RPMI7951 (cell line): ENCODE results near the gene GIMAP4. TPM values are rescaled to one million over a fixed set of nuclear protein-coding genes. Genes with fewer than 3 reads are reported as not detected.
"Not testable (repeated sequence)": the region's sequence is repeated elsewhere in the genome, so short reads cannot be mapped to it uniquely, and the experiment has no call there.

Experiments
- DNase-seq: peaks from one replicate; pipeline ENCODE4 v3.0.0-alpha.2; 2012; ENCODE audit warnings: low read depth
- total RNA-seq: library from RNA; depleted of rRNA; stranded (reverse); fragments of >200 nt; shearing (Covaris generic); gene quantifications from 2 replicates; pipeline ENCODE4 v1.2.3, GENCODE V29; 2014; rRNA removed

Gene GIMAP4
- total RNA-seq: not detected in 2 replicates

DNA sequence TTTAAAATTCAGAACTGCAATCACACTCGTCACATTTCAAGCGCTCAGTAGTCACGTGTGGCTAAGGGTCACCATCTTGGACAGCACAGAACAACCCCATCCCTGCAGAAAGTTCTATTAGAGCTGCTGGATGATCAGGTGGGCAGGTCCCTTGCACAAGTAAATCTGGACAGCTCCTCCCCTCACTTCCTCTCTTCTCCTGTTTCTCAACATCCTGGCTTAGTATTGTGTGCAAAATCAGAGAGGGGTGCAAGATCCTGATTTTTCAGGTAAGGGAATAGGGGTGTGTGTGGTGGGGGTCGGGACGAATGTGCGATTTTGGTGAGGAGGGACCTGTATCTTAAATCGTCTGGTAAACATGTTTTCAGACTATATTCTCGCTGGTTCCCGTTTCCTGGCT is at the start of gene GIMAP4:
Gene GIMAP4 (plus strand): TSS at position 222 of the 400 bp plus-strand sequence. CDS start 2,512 bp downstream, outside the sequence.
- no peak for DNase-seq

DNA sequence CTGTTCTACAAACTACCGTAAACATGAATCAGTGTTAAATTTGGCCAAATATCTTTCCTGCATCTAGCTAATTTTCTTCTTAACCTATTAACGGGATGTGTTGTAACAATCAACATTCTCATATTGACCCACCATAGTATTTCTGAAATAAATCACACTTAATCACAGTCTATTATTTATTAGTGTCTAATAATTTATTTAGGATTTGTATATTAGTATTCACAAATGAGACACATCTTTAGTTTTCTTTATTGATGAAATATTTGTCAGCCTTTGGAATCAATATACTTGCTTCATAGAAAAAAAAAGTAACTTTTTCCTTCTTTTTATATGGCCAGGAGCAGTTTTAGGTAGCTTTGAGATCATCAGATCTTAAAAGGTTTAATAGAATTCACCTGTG is 47.9 kb upstream of the GIMAP4 start:
- no peak for DNase-seq

DNA sequence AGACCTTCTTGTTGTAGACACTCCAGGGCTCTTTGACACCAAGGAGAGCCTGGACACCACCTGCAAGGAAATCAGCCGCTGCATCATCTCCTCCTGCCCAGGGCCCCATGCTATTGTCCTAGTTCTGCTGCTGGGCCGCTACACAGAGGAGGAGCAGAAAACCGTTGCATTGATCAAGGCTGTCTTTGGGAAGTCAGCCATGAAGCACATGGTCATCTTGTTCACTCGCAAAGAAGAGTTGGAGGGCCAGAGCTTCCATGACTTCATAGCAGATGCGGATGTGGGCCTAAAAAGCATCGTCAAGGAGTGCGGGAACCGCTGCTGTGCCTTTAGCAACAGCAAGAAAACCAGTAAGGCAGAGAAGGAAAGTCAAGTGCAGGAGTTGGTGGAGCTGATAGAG is 47.0 kb upstream of the GIMAP4 start:
- DNase-seq: no peak

DNA sequence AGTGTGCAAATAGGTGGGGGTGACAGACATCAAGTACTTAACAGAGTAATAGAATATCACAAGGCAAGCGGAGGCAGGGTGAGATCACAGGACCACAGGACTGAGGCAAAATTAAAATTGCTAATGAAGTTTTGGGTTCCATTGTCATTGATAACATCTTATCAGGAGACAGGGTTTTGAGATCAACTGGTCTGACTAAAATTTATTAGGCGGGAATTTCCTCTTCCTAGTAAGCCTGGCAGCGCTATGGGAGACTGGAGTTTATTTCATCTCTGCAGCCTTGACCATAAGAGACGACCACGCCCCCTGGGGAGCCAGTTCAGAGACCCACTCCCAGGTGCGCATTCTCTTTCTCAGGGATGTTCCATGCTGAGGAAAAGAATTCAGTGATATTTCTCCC is 44.3 kb upstream of the GIMAP4 start:
- DNase-seq: not testable (repeated sequence)

DNA sequence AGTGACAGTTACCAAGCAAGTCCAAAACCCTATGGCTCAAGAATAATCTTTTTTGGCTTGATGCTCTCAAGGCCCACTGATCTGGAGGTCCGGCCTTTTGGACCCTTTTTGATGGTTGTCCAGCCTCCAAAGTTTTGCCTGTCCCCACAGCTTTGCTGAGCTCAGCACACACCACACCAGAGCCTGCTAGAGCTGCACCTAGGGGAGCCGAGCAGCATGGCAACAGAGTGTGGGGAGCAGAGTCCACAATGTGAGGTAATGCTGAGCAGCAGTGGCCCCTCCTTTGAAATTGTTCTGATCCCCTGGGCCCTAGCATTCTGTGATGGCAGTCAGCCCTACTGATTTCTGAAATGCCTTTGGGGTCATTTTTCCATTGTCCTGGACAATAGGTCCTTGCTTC is 43.2 kb upstream of the GIMAP4 start:
- no peak for DNase-seq

DNA sequence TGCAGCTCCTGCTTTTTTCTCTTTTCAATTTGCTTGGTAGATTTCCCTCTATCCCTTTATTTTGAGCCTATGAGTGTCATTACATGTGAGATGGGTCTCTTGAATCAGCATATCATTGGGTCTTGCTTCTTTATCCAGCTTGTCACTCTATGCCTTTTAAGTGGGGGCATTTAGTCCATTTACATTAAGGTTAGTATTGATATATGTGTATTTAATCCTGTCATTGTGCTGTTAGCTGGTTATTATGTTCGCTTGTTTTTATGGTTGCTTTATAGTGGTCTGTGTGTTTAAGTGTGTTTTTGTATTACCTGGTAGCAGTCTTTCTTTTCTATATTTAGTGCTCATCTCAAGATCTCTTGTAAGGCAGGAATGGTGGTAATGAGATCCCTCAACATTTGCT is 35.5 kb upstream of the GIMAP4 start:
- no peak for DNase-seq

DNA sequence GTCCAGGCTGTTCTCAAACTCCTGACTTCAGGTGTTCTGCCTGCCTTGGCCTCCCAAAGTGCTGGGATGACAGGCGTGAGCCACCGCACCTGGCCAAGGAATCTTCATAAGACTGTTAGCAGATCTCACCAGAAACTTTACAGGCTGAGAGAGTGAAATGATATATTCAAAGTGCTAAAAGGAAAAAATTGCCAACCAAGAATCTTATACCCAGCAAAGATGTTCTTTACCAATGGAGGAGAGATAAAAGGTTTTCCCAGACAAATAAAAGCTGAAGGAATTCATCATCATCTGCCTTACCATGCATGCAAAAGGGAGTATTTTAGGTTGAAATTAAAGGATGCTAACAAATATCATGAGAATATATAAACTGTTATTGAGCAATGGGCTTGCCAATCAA is 28.9 kb upstream of the GIMAP4 start:
- no peak for DNase-seq

DNA sequence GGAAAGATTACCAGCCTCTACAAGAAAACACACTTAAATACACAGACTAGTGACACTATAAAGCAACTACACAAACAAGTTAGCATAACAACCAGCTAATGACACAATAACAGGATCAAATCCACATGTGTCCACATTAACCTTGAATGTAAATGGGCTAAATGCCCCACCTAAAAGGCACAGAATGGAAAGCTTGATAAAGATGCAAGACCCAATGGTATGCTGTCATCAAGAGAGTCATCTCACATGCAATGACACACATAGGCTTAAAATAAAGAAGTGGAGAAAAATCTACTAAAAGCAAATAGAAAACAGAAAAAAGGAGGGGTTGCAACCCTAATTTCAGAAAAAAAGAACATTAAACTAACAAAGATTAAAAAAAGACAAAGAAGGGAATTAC is 14.0 kb upstream of the GIMAP4 start:
- DNase-seq: no peak

DNA sequence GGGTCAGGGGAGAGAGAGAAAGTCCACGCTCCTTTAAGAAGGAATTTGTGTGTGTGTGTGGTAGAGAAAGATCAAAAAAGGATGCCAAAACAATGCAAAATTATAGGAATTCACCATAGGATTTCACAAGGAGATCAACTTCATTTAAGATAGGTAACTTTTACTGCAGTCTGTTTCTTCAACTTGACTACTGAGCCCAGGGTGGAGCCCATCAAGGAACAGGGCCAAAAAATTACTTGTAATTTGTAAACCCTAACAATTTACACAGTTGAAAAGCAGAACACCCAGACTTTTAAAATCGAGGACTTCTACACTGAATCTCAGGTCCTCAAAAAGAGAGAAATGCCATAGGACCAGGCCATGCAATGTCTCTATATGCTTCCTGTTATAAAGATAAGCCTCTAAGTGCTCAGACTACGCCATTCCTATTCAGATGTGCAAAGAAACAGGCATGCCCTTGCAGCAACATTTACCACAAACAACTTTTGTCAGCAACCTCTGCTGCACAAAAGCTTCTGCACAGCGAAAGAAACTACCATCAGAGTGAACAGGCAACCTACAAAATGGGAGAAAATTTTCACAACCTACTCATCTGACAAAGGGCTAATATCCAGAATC is 10.6 kb upstream of the GIMAP4 start:
- DNase-seq: no peak

DNA sequence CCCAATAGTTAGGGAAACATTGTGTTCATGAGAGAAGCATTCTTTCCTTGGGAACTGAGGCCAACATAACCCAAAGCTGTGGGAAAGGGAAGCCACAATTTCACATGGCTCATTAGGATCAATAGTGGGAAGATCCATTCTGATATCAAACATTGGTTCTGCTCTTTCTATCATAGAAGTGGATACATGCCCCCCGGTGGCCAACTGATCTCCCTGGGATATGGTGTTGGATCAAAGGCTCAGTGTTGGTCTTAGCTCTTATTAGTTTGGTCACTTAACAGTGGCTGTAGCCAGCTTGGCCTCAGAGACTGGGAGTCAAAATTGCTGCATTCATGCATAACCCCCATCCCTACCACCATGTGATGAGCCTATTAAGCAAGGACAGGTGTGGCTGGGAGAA is 6.7 kb upstream of the GIMAP4 start:
- DNase-seq: no peak

DNA sequence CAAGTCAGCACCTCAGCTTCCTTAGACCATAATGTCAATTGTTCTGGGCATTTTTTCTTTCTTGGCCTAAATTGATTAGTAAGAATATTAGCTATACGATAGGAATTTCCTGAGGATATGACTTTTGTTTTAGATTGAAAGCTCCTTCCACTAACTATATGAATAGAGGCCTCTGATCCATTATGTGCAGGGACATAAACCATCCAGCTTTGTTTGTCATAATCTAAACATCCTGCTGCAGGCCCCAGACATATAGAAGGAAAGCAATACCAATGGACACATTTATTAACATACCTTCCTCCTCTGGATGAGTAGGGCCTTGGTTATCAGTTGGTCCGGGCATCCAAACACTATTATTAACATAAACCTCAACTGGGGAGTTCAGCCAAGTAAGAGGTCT is 4.3 kb upstream of the GIMAP4 start:
- no peak for DNase-seq

DNA sequence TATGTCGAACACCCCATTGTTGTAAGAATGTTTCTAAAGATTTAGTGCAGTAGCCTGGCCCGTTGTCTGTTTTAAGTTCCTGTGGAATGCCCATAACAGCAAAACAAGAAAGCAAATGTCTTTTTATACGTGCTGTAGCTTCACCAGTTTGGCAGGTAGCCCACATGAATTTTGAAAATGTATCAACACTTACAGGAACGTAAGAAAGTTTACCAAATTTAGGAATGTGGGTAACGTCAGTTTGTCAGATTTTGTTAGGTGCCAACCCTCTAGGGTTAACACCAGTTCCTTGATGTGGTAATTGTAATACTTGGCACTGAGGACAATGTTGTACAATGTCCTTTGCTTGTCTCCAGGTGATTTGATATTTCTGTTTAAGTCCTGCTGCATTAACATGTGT is 3.2 kb upstream of the GIMAP4 start:
- DNase-seq: no peak

DNA sequence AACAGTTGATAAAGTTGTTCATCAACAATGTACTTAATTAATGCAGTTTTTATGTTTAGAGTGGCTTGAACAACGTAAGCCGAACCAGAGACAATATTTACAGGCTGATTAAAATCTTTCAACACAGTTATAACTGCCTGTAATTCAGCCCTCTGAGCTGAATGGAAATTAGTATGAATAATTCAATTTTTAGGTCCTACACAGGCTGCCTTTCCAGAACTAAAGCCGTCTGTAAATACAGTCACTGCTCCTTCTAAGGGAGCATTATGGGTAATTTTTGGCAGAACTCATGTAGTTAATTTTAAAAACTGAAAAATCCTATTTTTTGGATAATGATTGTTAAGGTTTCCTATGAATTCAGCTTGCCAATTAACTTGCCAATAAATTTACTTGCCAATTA is 2.6 kb upstream of the GIMAP4 start:
- no peak for DNase-seq

DNA sequence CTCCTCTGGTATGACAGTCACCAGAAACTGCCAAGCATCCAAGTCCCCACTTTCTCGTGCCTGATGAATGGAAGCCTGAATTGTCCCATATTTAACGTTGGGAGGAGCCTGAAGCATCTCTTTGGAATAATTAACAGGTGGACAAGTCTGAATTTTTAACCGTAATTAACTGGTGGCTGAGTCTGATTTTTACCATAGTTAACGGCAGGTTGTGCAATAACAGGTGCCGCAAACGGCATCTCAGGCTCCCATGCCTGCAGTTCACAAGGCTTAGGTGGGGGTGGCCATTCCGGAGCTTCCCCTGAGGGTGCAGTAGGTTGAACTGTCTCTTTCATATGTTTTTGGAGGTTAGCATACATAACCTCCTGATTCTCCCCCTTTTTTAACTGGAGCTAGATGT is 2.0 kb upstream of the GIMAP4 start:
- no peak for DNase-seq

DNA sequence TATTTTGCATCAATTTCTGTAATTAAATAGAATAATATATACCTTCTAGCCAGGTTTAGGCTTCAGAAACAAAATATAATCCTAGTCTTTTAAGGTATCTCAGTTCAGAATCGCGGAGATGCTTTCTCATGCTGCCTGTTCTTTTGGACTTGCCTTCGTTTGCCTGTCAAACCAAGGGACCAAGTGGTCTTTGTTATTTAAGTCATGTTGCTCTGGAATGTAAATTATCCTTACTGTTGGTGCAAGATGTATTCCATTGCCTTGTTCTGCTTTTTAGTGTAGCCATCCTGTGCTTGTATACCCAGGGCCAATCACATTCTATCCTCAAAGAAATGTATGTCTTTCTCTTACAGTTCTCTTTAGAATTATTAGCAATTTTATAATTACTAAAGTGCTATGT is 1.1 kb upstream of the GIMAP4 start:
- DNase-seq: no peak

DNA sequence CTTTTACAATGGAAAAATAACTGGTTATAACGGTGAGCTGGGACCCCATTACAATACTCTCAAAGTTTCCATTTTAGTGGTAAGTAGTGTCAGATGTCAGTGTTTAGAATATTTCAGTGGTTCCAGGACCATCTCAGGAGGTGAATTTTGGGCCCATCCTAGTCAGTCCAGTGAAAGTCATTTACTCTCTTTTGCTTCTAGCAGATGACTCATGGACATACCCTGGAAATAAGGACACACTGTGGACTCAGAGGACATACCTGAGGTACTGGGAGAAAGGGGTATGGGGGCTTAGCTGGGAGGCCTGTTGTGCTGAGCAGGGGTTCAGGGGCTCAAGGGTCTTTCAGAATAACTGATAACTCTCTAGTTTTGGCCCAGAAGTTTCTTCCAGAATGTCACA is 618 bp upstream of the GIMAP4 start:
- no peak for DNase-seq

DNA sequence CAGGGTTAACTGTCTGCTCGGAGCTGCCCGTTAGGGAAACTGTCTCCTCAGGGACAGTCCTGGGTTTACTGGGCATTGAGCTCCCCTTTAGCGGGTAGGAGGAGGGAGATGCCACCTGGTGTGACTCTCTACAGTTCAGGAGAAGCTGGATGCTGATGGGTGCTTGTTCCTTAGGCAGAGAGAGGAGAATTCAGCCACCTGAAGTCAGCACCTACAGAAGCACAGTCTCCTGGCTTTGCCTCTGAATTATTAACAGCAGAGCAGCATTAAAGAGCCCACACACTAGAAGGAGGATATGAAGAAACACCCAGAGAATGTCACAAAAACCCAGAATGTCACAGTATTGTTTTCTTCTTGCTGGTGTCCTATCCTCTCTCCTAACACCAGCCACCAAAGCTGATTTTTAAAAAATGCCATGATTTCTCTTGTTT is 696 bp downstream of the GIMAP4 start:
- DNase-seq: no peak

DNA sequence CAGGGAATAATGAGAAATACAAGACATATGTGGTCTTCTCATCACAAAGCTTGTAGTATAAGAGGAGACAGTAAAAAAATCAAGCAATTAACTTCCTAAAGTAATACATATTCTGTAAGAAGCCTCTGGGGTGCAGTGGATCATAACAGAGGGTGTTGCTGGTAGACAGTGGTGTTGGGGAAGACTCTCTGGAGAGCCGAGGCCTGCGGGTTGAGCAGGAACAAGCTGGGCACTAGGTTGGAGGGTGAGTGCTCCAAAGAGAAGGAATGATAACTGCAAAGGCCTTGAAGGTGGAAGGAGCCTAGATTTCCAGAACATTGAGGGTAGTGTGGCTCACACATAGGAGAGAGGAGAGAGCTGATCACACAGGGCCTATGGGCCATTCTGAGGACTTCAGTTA is 1.5 kb downstream of the GIMAP4 start:
- DNase-seq: no peak

DNA sequence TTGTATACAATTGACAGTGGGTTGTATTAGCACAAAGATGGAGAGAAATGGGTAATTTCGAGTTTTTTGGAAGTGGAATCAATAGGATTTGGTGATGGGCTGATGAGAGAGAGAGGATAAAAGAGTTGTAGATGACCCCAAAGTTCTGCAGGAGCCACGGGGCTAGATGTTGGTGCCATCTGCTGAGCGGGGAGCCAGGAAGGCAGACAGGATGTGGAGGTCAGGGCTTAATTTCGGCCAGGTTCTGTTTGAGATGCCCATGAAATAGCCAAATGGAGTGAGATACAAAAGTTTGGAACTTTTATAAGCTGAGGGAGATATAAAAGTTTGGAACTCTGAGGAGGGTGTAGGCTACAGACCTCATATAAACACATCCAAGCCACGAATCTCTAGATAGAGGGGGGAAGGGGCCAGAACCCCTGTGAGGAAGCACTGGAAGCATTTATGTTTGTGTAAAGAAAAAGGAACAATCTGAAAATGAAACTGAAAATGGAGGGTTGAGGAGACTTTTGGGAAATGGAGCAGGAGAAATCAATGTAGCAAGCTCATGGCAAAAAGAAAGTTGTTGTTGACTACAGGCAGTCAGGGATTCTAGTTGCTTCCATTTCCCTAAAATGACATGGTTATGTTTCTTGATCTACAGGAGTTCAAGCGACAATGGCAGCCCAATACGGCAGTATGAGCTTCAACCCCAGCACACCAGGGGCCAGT is 2.2 kb downstream of the GIMAP4 start:
- no peak for DNase-seq

DNA sequence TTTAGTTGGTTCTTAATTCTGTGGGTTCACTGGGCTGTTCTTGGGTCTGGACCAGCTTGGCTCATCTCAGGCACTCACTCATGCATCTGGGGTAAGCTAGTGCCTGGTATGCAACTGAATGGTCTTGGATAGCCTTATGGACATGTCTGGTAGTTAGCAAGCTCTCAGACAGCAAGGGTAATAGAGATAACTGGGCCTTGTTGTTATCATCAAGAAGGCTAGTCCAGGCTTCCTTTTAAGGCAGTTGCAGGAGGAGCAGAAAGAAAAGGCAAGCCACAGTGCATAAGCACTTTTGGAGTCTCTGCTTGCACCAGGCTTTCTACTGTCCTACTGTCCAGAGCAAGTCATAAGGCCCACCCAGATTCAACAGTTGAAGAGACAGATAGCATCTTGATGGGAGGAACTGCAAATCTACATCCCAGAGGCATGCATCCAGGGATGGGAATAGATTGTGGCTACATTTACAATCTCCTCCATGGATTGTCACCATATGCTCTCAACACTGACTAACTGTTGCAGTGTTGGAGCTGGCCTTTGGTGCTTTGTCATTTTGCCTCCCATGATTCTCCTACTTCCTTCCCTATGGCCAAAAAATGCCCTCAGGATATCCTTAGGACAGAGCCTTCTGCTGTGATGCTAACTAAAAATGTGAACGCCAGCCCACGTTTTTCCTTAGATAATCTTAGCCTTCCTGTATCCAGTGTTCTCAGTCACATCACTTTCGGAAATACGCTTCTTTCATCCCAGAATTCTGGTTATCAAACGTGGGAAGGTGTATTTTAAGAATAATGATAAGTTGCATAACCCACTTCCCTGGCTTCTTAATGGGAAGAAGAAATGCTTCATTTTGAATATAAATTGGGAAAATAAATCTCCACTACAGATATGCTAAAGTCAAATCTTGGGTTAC is 3.6 kb downstream of the GIMAP4 start:
- no peak for DNase-seq

DNA sequence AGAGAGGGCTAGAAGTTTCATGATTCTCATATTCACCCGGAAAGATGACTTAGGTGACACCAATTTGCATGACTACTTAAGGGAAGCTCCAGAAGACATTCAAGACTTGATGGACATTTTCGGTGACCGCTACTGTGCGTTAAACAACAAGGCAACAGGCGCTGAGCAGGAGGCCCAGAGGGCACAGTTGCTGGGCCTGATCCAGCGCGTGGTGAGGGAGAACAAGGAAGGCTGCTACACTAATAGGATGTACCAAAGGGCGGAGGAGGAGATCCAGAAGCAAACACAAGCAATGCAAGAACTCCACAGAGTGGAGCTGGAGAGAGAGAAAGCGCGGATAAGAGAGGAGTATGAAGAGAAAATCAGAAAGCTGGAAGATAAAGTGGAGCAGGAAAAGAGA is 5.3 kb downstream of the GIMAP4 start:
- no peak for DNase-seq

DNA sequence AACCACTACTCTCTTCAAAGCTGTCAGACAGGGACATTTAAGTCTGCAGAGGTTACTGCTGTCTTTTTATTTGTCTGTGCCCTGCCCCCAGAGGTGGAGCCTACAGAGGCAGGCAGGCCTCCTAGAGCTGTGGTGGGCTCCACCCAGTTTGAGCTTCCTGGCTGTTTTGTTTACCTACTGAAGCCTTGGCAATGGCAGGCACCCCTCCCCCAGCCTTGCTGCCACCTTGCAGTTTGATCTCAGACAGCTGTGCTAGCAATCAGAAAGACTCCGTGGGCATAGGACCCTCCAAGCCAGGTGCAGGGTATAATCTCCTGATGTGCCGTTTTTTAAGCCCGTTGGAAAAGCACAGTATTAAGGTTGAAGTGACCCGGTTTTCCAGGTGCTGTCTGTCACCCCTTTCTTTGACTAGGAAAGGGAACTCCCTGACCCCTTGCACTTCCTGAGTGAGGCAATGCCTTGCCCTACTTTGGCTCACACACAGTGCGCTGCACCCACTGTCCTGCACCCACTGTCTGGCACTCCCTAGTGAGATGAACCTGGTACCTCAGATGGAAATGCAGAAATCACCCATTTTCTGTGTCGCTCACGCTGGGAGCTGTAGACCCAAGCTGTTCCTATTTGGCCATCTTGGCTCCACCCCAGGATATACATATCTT is 12.9 kb downstream of the GIMAP4 start:
- not testable (repeated sequence) for DNase-seq
